GM12892 (cell line): ENCODE data around the gene PRR20D.

Source experiments
- POLR2A ChIP-seq: IDR thresholded peaks from 2 replicates; pipeline ENCODE4 v1.6.1; 2011; ENCODE audit warnings: low read depth, low read length, control low read depth
- POLR2AphosphoS5 ChIP-seq: IDR thresholded peaks from 2 replicates; pipeline ENCODE4 v1.6.1; 2011; ENCODE audit warnings: low read depth, low read length, control low read depth

DNA sequence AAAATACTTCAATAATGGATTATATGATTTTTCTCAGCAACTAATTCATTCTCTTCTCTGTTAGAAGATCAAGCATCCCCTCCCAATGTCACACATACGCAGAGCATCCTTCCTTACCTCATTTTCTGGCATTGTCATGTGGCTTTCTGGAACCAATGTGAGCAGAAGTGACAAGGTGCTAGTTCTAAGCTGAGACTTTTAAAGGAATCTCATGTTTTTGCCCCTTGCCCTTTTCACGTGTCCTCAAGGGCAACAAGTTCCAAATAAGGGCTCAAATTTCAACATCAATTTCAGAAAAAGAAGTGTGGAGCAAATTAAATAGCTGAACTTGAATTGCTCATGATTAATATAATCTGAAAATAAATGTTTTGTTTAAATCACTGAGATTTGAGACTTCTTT, 24.3 kb upstream of the PRR20D start:
- TF ChIP-seq POLR2AphosphoS5 (no peak), POLR2A (no peak)
